DMS 273 (cell line): ENCODE results near the gene GNB5.
A peak's percentile ranks its signal among the peaks of the same experiment; 100 is the strongest.
"Not testable (repeated sequence)": the region's sequence is repeated elsewhere in the genome, so short reads cannot be mapped to it uniquely, and the experiment has no call there.

ENCODE experiments used
- DNase-seq: peaks from one replicate; lab custom pipeline; 2025; ENCODE audit not compliant: unreplicated experiment; lab: John Stamatoyannopoulos, UW

Gene GNB5

DNA sequence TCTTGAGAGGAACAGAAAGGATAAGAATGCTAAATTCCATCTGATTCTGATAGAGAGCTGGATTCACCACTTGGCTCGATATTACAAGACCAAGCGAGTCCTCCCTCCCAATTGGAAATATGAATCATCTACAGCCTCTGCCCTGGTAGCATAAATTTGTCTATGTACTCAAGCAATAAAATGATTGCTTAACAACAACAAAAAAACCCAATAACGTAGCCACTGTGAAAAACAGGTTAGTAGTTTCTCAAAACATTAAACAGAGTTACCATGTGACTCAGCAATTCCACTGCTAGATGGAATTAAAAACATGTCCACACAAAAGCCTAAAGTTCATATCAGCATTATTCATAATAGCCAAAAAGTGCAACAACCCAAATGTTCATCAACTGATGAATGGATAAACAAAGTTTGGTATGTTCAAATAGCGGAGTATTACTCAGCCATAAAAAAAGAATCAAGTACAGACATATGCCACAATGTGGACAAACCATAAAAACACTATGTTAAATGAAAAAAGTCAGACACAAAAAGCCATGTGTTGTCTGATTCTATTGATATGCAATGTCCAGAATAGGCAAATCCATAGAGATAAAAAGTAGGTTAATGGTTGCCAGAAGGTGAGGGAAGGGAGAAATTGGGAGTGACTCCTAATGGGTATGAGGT, 95.5 kb downstream of the GNB5 start:
- DNase-seq, result no peak

DNA sequence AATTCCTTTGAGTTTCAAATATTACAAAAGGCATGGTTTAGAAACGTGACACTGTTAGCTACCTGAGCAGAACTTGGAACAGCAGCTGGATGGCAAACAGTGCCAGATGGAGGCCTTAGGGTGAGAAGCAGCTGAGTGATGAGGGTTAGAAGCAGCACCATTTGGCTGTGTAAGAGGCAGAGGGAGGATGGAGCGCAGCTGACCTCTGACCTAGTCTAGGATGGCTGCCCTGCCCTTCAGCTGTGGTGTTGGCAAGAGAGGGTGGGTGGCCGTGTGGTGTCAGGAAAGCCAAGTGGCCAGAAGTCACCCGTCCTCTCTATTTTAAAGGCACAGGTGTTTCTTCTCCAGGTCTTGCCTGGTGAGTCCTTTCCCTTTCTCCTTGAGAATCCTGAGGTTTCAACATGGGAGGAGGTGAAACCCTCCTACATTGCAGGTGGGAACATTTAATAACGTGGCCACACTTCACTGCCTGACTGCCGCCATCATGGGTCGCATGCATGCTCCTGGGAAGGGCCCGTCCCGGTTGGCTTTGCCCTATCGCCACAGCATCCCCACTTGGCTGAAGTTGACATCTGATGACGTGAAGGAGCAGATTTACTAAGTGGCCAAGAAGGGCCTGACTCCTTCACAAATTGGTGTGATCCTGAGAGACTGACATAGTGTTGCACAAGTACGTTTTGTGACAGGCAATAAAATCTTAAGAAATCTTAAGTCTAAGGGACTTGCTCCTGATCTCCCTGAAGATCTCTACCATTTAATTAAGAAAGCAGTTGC, 96.2 kb downstream of the GNB5 start:
- DNase-seq, result peak; percentile 74

DNA sequence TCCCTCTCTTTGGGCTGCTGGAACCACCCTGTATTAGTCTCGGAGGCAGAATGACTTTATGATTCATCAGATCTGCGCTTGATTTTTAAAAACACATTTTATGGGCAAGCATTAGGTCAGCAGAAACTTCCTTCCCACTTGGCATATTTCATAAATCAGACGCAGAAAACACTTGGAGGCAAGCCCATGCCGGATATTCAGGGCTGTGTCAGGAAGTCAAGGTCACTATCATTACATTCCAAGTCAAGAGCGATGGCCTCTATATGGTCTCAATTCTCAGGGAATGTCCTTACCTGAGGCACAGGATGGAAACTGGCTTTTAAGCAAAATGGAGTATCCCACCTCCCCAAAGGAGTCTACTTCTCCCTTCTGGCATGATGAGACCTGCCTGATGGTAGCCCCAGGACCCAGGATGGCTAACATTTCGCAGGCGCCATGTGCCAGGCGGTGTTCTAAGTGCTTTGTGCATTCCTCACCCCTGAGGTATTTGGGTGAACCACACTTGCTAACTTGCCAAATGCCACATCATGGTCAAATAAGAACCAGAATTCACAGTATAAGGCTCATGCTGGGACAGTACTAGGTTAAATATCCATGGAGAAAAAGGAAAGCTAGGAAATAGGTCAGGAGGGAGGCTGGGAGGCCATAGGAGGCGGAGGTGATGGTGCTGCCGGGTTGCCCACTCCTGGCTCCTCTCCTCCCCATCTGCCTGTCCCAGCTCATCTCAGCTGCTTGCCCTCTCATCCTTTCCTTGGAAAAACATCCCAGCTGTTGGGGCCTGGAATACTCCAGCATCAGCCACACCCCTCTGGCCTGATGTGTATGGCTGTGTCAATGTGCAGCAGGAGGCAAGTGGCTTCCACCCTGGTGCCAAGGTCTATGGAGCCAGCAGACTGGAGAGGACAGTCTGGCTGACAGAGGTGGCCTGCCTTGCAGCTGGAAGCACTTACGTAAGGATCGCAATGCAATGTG, 97.4 kb downstream of the GNB5 start:
- peak; percentile 45 for DNase-seq

DNA sequence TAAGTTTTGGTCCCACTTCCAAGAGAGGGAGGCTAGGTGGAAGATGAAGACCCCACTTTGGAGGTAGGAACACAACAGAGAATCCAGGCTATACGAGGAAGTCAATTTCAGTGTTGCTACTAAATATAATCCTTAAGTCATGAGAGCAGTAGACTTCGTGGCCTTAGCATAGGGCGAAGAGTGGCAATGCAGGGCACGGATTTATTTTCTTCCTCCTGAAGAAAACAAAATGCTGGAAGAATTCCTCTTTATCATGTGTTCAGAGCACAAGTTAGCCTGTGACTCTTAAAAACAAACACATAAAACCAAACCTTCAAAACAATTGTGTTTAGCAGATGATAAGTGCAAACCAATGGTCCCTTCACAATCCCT, 98.0 kb downstream of the GNB5 start:
- no peak for DNase-seq

DNA sequence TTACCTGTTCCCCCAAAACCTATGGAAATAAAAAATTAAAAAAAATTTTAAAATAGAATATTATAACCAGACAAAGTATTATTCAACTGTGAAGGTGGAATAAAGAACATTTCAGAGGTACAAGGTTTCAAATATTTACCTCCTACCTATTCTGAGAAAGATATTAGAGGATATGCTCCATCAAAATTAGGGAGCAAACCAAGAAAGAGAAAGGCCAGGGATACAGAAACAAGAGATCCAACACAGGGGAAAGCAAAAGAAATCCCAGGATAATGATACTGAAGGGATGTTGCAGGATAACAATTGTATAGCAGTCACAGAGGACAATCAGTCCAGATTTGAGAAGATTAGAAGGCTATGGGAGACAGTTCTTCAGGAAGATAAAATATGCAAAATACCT, 101.0 kb downstream of the GNB5 start:
- no peak for DNase-seq

DNA sequence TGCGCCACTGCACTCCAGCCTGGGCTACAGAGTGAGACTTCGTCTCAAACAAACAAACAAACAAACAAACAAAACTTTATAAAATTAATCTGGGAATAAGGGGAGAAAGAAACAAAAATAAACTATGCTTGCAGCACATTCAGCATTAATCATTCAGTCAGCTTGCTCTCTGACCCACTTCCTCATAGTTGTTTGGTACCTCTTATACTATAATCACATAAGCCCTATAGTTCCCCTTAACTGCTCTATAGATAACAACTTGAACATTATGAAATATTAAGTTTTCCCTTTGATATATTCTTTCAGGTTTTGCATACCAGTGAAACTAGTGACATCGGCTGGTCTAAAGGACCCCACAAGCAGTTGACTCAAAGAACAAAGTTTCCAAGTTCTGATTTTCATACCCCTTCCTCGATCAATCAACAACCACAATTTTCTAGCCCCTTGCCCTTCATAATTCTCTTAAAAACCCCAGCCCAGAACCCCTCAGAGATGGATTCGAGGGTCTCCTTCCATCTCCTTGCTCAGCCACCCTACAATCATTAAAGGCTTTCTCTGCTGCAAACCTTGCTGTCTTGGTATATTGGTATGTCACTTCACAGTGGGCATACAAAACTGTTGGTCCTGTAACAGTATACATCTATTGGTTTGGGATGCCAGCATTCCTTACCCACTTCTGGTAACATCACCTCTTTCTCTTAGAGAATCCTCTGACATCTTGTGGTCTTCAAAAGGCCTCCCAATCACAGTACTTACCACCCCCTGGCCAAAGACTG, 105.0 kb downstream of the GNB5 start:
- no peak for DNase-seq

DNA sequence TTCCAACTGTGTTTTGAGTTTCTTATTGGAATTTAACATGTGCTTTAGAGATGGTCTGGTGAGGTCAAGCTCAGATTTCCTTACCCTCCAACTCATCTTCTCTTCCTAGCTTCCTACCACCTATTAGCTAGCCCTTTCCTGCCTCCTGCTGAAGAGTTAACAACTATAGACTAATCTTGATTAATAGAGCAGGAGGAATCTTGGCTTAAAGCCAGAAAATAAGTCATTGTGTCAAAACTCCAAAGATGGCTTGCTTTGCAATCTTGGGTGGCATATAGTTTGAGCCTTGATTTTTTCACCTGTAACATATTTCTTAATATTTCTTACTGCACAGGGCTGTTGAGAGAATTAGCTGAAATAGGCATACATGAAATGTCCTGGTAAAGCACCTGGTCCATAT, 105.9 kb downstream of the GNB5 start:
- peak; percentile 4 for DNase-seq

DNA sequence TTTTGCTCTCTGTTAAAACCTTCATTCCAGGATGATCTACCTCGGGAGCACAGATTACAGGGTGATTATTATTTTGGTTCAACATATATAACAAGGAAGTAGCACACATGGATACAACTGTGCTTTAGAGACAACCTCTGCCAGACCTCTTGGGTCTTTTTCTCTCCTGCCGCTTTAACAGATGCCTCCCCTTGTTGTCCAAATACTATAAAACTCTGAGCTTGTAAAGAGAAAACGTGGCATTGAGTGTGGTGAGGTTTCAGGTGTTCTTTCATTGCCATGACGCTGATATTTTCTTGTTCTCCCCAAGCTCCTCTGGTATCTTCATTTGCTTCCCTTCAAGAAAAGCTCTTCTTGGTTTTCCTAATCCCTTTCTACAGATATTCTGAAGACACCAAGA, 107.6 kb downstream of the GNB5 start:
- no peak for DNase-seq

DNA sequence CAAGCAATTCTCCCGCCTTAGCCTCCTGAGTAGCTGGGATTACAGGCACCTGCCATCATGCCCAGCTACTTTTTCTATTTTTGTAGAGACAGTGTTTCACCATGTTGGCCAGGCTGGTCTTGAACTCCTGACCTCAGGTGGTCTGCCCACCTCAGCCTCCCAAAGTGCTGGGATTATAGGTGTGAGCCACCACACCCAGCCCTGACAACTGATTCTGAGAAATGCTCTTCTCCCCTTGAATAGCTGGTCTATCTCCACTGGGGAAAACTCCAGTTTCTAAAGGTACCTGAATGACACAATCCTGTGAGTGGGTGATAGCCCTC, 108.2 kb downstream of the GNB5 start:
- not testable (repeated sequence) for DNase-seq

DNA sequence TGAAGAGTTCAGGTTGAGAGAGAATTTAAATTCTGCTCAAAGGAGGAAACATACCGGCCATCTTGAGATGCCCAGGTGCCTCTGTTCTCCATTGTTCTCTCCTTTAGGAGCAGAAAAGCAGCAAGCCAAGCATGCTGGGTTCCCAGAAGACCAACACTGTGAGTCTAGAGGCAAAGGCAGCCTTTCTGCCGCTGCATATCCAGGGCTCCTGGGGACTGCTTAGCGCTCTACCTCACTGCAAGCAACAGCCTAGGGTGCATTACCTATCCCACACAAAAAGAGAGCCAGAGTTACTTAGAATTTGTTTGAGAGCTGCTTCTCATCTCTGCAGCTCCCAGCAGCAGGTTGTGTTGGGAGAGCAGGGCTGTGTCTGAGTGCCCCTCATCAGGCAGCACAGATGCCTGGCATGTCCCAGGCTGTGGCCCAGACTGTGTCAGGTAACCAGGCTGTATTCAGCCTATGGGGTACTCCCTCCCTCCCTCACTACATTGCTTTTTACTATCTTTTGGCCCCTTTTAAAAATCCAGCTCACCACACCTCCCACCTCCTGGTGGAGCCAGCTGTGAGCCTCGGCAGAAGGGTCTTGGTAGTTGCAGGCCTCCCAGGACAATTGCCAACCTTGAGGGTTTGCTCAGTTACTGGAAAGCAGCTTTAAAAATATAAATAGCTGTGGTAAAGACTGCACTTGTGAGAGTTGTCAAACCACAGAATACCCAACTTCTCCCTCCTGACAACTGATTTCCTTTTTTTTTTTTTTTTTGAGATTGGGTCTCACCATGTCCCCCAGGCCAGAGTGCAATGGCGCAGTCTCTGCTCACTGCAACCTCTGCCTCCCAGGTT, 108.8 kb downstream of the GNB5 start:
- peak; percentile 13 for DNase-seq

DNA sequence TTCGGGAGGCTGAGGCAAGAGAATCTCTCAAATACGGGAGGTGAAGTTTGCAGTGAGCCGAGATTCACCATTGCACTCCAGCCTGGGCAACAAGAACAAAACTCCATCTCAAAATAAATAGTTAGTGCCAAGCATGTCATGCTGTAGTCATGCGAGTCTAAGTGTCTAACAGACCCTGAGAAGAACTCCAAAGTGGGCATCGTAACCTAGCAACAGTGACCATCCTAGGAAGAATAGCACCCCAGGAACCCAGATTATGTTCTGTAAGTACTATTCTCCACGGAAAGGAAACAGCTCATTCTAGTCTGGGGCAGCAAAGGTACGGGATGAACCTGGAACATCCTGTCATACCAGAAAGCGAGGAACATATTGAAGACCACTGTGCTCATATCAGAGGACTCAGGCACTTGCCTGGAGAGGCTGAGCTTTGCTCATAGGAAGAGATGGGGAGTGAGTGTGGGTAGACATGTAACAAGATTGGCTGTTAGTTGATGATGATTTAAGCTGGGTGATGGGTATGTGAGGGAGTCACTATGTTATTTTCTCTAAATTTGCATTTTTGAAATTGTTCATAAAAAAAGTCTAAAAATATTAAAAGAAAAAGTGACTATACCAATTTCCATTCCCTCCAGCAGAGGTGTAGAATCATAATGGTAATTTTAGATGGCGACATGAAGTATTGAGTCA, 110.3 kb downstream of the GNB5 start:
- DNase-seq, result no peak

DNA sequence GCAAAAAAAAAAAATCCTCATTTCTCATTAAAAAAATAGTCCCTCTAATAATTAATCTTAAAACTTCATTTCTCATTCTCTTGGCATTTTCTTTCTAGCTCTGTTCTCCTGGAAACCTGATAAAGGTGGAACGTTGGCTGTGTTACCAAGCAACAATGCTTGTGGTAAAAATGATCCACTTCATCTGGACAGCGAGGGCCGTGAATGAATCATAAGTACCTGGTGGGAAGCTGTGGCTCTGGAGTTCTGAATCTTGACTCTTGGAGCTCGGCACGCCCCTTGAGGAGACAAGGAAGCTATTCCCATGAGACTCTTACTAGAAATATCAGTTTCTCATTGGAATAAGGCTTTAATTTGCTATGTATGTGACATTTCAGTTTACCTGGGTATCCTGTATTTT, 111.2 kb downstream of the GNB5 start:
- no peak for DNase-seq

DNA sequence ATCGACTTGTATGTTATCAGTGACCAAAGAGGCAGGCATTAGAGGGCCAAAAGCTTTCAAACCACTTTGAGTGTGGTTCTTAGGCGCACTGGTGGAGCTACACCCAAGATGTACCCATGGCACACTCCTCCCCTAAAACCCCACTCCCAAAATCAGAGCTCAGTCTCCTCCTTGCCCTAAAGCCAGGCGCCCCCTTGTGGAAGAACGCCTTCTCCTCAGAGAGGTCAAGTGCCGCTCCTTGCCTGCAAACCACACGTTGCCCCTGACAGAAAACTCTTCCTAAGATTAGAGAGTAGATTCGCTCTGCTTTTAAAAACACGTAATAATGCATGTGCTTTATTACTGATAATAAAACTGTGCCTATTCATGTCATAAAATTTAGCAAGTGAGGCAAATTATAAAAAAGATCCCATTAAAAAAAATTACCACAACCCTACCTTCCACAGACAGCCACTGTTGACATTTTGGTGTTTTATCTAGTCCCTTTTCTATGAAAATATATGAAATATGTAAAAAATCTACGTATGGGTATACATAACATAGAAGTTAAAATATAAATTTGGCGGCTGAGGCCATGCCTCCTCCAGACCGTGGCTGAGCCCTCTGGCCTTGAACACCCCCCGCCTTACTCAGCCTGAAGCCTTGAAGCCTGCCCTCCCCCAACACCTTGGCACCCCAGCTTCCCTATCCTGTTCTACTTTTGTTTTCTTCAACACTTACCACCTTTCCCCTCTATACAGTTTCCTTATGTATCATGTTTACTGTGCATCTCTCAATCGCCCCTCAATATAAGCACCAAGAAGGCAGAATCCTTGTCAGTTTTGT, 112.1 kb downstream of the GNB5 start:
- peak; percentile 83 for DNase-seq

DNA sequence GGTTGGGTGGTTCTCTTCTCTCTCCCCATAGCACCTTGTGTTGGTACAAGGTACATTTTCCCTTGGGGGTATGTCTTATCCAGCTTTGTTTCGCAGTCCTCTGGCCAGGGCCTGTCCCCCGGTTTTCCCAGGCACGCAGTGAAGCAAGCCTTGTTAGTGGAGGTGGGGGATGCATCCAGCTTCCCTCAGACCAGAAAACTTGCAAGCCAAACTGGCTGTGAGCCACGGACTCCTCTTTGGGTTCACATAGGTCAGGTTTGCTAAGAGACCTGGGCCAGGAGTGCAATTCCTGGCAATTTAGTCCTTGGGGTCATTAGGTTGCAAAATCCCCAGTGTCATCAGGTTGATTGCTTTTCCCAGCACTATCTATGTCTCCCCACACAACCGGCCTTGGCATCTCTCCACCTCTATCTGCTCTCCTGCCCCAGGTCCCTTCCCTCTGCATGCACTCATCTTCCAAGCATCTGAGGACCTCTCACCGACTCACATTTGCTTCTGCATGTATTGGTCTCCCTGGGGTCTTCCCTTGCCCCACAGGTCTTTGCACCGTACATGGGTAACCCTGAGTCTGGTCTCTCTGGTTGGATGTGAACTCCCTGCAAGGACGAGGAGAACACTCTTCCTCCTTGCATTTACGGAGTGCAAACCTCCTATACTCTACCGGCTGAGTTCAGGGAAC, 112.9 kb downstream of the GNB5 start:
- DNase-seq, result no peak

DNA sequence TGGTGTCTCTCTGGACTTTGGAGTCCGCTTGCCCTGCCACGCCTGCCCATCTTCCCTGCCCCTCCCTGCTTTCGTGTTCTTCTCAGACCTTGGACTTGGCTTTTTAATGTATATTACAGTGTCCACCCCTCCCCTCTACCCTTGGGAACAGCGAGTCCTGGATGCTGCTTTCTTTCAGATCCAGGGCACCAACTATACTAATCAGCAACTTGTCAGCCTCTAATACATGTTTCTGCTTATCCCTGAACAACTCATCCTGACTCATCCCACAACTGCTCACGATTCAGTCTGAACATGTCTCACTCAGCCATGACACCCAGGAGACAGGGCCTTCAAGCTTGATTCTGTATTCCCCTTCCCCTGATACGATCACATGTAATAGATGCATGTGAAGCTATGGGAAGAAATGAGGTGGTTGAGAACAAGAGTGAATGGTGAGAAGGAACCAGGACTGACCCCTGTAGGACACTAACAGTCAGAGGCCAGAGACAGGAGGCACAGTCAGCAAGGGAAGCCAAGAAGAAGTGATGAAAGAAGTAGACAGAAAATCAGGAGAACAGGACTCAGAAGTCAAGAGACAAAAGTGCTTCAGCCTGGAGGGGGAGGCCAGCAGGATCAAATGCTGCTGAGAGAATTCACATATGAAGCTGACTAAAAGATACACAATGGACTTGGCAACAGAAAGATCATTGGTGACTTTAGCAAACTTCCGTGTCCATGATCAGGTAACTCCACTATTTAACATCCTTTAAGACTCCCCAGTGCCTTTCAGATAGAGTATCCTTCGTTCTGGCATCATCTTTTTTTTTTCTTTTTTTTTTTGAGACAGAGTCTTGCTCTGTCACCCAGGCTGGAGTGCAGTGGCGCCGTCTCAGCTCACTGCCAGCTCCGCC, 114.1 kb downstream of the GNB5 start:
- no peak for DNase-seq

DNA sequence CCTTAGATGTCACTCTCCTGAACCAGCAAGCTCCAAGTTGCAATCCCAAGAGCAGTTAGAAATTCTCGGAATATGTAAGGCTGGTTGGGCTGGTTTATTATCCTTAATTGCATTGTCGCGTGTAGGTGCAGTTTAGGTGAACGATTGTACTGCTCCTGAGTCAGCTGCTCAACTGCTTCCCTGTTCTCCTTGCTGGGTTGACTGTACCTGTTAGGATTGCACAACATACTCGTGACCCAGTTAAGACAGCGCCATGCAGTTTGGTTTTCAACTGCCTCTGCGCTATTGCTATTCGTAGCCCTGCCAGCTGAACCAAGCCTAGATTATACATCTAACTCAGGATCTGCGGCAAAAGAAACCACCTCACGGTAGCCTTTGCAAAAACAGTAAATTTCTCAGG, 119.6 kb downstream of the GNB5 start:
- no peak for DNase-seq

DNA sequence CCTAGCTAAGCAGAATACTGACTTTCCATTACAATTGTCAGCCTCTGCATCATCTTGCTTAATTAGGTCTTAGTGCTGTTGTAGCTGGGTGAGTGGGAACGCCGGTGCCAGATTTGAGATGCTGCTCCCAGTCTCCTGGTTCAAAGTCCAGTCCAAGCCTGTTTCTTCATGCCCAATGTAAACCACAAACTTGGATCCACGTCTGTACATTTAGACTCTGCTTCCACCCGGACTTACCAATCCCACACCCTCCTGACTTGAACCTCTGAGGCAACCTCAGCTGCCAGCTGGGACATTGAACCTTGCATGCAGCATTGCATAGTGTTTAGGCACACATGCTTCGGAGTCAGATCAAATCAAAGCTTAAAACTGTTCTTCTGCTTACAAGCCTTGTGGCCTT, 121.6 kb downstream of the GNB5 start:
- no peak for DNase-seq
